PC-3 (cell line): ENCODE results near the gene FEN1.

Experiments
- EZH2phosphoT487 ChIP-seq: fragments of 300-600 bp; sonication (generic); IDR thresholded peaks from 2 replicates; pipeline ENCODE4 v1.6.1; 2018; ENCODE audit warnings: mild to moderate bottlenecking, antibody characterized with exemption, low read length, borderline replicate concordance
- TF ChIP-seq, protein P1 (sequence below): fragments of 300-600 bp; sonication (generic); conservative IDR thresholded peaks from 2 replicates; pipeline ENCODE4 v1.5.1; 2017; ENCODE audit warnings: antibody characterized with exemption, low read depth, mild to moderate bottlenecking, low read length

DNA sequence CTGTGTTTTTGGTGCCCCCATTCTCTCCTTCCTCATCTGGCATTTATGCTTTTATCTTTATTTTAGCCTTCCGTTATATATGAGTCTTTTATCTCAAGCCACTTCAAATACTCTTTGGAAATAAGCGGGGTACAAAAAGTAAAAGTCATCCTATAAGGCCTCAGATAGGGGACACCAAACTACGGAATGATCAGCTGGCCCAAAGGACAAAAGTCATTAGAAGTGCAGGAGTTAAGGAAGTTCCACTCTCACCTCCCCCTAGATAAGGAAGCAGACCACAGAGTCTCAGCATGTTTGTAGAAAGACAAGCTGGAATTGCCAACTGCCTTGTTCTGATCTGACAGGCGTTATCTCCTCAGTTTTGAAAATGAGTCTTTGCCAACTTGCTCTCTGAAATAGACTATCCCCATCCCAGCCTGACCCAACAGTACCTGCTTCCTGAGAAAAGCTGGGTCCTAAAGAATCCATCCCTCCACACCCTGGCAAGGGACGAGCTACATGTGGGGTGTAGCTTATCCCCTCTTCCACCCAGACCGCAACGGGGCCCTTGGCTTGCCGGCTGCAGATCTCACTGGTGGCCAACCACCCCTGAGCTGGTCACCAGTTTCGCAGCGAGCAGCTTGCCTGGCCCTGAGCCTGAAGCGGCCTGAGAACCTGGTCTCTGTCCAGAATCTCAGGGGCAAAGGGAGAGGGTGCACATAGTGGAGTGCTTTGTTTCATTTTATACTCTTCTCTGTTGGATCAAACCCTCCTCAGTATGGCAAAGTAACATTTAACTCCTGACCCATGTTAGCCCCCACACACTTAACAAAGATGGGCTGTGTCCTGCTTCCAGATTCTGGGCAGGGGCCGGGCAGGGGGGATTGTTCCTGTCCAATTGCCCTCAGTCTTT lies 49.2 kb downstream of the FEN1 start:
- TF ChIP-seq EZH2phosphoT487: no peak
- TF ChIP-seq, protein P1, sequence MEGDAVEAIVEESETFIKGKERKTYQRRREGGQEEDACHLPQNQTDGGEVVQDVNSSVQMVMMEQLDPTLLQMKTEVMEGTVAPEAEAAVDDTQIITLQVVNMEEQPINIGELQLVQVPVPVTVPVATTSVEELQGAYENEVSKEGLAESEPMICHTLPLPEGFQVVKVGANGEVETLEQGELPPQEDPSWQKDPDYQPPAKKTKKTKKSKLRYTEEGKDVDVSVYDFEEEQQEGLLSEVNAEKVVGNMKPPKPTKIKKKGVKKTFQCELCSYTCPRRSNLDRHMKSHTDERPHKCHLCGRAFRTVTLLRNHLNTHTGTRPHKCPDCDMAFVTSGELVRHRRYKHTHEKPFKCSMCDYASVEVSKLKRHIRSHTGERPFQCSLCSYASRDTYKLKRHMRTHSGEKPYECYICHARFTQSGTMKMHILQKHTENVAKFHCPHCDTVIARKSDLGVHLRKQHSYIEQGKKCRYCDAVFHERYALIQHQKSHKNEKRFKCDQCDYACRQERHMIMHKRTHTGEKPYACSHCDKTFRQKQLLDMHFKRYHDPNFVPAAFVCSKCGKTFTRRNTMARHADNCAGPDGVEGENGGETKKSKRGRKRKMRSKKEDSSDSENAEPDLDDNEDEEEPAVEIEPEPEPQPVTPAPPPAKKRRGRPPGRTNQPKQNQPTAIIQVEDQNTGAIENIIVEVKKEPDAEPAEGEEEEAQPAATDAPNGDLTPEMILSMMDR: no peak
